ENCODE results near the gene CDC26. TPM values are rescaled to one million over a fixed set of nuclear protein-coding genes. Genes with fewer than 3 reads are reported as not detected.

Gene CDC26
- total RNA-seq, 1 experiment from 2014 or later, result 51.6 TPM

GRCh38 chr9:113220467-113221002 is 54.8 kb downstream of the CDC26 start:
- peaks cover 18% of the 10 kb centered on the region for H3K36me3 Mint-ChIP-seq (ENCODE audit: insufficient read depth, unreplicated experiment)
- no peaks in the 10 kb centered on the region for H3K27me3 Mint-ChIP-seq (ENCODE audit: insufficient read depth, unreplicated experiment)
- POLR2A ChIA-PET, result interaction anchor here (0.7 to 4.7 kb wide), 20 partner anchors 9 to 841 kb away, joined by 3 to 99 read pairs (median 5); partner anchors contain the start of genes CDC26, HSDL2, PRPF4 and SLC31A2
- BruUV-seq (replicated peaks), result TSS peak; percentile 58
- TF ChIP-seq CTCF (IDR thresholded peaks at IDR 0.05; ENCODE audit: unreplicated experiment), result no peak
- peak; percentile 10 for DNase-seq (ENCODE audit: unreplicated experiment)
- H3K4me3 Mint-ChIP-seq (ENCODE audit: unreplicated experiment), result peak overlapping the region; percentile 97
- CTCF ChIA-PET, result interaction anchor here (0.8 to 4.5 kb wide), 9 partner anchors 17 to 187 kb away, joined by 3 to 29 read pairs (median 4); partner anchors contain the start of genes CDC26 and PRPF4
- H3K4me1 Mint-ChIP-seq (ENCODE audit: insufficient read depth, unreplicated experiment), result peaks cover 18% of the 10 kb centered on the region
- no peaks in the 10 kb centered on the region for H3K9me3 Mint-ChIP-seq (ENCODE audit: unreplicated experiment)
- peak overlapping the region; percentile 96 for H3K27ac Mint-ChIP-seq (ENCODE audit: low read depth, unreplicated experiment)
- intact Hi-C loops (cut with micrococcal nuclease), result loop anchor here (1.0 to 5.0 kb wide), 3 partner anchors 33 to 70 kb away; no protein-coding TSS in a partner anchor

- peaks cover 13% of the 10 kb centered on the region for H3K36me3 Mint-ChIP-seq (ENCODE audit: insufficient read depth, unreplicated experiment)
- H3K9me3 Mint-ChIP-seq (ENCODE audit: unreplicated experiment), result no peaks in the 10 kb centered on the region
- H3K4me3 Mint-ChIP-seq (ENCODE audit: unreplicated experiment), result peak overlapping the region; percentile 97
- CTCF ChIA-PET, result interaction anchor here (0.7 to 4.5 kb wide), 9 partner anchors 16 to 188 kb away, joined by 3 to 29 read pairs (median 4); partner anchors contain the start of genes CDC26 and PRPF4
- no TSS peak for BruUV-seq (replicated peaks)
- peaks cover 22% of the 10 kb centered on the region for H3K4me1 Mint-ChIP-seq (ENCODE audit: insufficient read depth, unreplicated experiment)
- DNase-seq (ENCODE audit: unreplicated experiment), result peak; percentile 12
- no peaks in the 10 kb centered on the region for H3K27me3 Mint-ChIP-seq (ENCODE audit: insufficient read depth, unreplicated experiment)
- peak overlapping the region; percentile 96 for H3K27ac Mint-ChIP-seq (ENCODE audit: low read depth, unreplicated experiment)
- POLR2A ChIA-PET, result interaction anchor here (0.7 to 4.7 kb wide), 10 partner anchors 8 to 108 kb away, joined by 3 to 99 read pairs (median 16); partner anchors contain the start of genes CDC26, PRPF4 and SLC31A2
- no peak for TF ChIP-seq CTCF (IDR thresholded peaks at IDR 0.05; ENCODE audit: unreplicated experiment)
- intact Hi-C loops (cut with micrococcal nuclease), result loop anchor here (5.0 kb wide), 1 partner anchor 33 kb away; no protein-coding TSS in a partner anchor
Measured at GRCh38 chr9:113219969-113220368, 55.4 kb downstream of the CDC26 start.

GRCh38 chr9:113219186-113219936 is 56.0 kb downstream of the CDC26 start:
- POLR2A ChIA-PET, result interaction anchor here (0.7 to 4.7 kb wide), 9 partner anchors 9 to 68 kb away, joined by 3 to 99 read pairs (median 17); partner anchors contain the start of genes CDC26, PRPF4 and SLC31A2
- H3K27me3 Mint-ChIP-seq (ENCODE audit: insufficient read depth, unreplicated experiment), result no peaks in the 10 kb centered on the region
- H3K9me3 Mint-ChIP-seq (ENCODE audit: unreplicated experiment), result no peaks in the 10 kb centered on the region
- BruUV-seq (replicated peaks), result no TSS peak
- CTCF ChIA-PET, result interaction anchor here (0.7 to 4.5 kb wide), 9 partner anchors 15 to 188 kb away, joined by 3 to 29 read pairs (median 3); partner anchors contain the start of genes CDC26 and PRPF4
- peak overlapping the region; percentile 97 for H3K4me3 Mint-ChIP-seq (ENCODE audit: unreplicated experiment)
- peaks cover 10% of the 10 kb centered on the region for H3K36me3 Mint-ChIP-seq (ENCODE audit: insufficient read depth, unreplicated experiment)
- peaks cover 27% of the 10 kb centered on the region for H3K4me1 Mint-ChIP-seq (ENCODE audit: insufficient read depth, unreplicated experiment)
- intact Hi-C loops (cut with micrococcal nuclease), result no loop called here
- no peak overlapping the region for H3K27ac Mint-ChIP-seq (ENCODE audit: low read depth, unreplicated experiment)
- no peak for DNase-seq (ENCODE audit: unreplicated experiment)
- TF ChIP-seq CTCF (IDR thresholded peaks at IDR 0.05; ENCODE audit: unreplicated experiment), result no peak

Other genes starting within 250 kb of the CDC26 start
- gene ZFP37, start 218.8 kb downstream of the CDC26 start, total RNA-seq (2022), result 3.5 and 4.0 TPM in 2 replicates
- 14.9 and 16.1 TPM in 2 replicates for gene SLC31A2, start 124.6 kb downstream of the CDC26 start, total RNA-seq (2022)
- gene FKBP15, start 54.3 kb downstream of the CDC26 start, total RNA-seq (2022), result 32.2 and 32.6 TPM in 2 replicates
- gene SLC31A1, start 54.0 kb downstream of the CDC26 start, total RNA-seq (2022), result 56.3 and 69.4 TPM in 2 replicates
- gene PRPF4, start 86 bp upstream of the CDC26 start, total RNA-seq (2022), result 35.6 and 37.3 TPM in 2 replicates
- not detected in 2 replicates for gene RNF183, start 27.8 kb upstream of the CDC26 start, total RNA-seq (2022)
- gene WDR31, start 64.7 kb upstream of the CDC26 start, total RNA-seq (2022), result 2.3 and 2.9 TPM in 2 replicates
- 0.17 and 0.21 TPM in 2 replicates for gene BSPRY, start 74.0 kb upstream of the CDC26 start, total RNA-seq (2022)
- 10.1 and 11.5 TPM in 2 replicates for gene HDHD3, start 101.4 kb upstream of the CDC26 start, total RNA-seq (2022)
- gene ALAD, start 125.7 kb upstream of the CDC26 start, total RNA-seq (2022), result 6.6 and 7.8 TPM in 2 replicates
- 51.8 and 54.0 TPM in 2 replicates for gene POLE3, start 135.1 kb upstream of the CDC26 start, total RNA-seq (2022)
- 0.84 and 1.1 TPM in 2 replicates for gene C9orf43, start 135.2 kb upstream of the CDC26 start, total RNA-seq (2022)
- 32.1 and 34.8 TPM in 2 replicates for gene RGS3, start 188.2 kb upstream of the CDC26 start, total RNA-seq (2022)

All from MCF 10A (cell line).